Tibial nerve (tissue), 3 donors: ENCODE measurements around the gene LRRC73.

Experiments
- POLR2A ChIP-seq, 2 donors: fragments of 450-650 bp; IDR thresholded peaks; one replicate each; pipeline ENCODE4 v1.6.1; 2017; ENCODE audit warnings: antibody characterized with exemption in 2 of 2, mild to moderate bottlenecking in 2 of 2, moderate library complexity in 2 of 2
- TF ChIP-seq, protein P1 (sequence below), 5 experiments: fragments of 200-600 bp in 3 of 5; fragments of 450-650 bp in 2 of 5; sonication (generic) in 3 of 5; IDR thresholded peaks; one replicate each; pipeline ENCODE4 v1.5.1; 2016 to 2019; ENCODE audit warnings: antibody characterized with exemption in 5 of 5, mild to moderate bottlenecking in 3 of 5, moderate library complexity in 2 of 5

DNA sequence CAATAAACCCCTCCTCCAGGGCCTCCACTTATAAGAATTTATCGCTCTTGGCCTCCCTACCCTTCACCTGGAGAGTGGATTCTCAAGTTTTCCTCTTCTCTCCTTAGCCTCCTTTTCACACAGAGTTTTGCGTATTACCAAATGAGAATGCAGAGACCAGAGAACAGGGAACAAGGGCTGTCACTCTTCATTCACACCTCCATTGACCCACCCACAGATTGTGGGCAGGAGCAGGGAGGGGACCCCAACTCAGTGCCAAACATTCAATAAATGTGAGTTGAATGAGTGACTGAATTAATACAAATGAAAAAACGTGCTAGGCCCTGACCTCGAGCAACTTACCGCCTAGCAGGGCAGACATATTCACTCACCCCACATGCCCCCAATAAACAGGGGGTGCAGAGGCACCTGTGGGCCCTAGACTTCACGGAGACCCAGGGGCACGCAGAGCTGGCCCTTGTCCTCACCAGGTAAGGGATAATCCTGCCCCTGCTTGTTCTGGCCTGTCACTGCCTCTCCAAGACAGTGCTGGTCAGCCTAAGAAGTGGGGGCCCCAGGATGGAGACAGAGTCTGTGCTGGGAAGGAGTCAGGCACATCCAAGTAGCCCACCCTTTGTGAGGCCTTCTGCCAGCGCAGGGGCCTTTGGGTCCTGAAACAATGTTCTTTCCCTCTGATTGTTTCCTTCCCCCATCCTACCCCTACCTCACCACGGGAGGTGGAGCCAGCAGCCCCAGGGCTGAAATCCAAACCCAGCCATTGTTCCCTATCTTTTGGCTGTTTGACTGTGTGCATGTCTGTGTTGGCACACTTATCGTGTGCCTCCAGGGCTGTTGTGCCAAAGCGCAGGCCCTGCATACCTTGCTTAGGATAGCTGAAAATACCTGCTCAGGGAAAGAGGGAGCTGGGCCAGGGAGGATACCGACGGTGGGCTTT is 41.1 kb downstream of the LRRC73 start:
- TF ChIP-seq POLR2A (IDR thresholded peaks at IDR 0.05), result no peak
- TF ChIP-seq, protein P1, sequence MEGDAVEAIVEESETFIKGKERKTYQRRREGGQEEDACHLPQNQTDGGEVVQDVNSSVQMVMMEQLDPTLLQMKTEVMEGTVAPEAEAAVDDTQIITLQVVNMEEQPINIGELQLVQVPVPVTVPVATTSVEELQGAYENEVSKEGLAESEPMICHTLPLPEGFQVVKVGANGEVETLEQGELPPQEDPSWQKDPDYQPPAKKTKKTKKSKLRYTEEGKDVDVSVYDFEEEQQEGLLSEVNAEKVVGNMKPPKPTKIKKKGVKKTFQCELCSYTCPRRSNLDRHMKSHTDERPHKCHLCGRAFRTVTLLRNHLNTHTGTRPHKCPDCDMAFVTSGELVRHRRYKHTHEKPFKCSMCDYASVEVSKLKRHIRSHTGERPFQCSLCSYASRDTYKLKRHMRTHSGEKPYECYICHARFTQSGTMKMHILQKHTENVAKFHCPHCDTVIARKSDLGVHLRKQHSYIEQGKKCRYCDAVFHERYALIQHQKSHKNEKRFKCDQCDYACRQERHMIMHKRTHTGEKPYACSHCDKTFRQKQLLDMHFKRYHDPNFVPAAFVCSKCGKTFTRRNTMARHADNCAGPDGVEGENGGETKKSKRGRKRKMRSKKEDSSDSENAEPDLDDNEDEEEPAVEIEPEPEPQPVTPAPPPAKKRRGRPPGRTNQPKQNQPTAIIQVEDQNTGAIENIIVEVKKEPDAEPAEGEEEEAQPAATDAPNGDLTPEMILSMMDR (IDR thresholded peaks at IDR 0.05), result no peak
